ENCODE results near the gene TOP1.
A peak's percentile ranks its signal among the peaks of the same experiment; 100 is the strongest.

Gene TOP1

GRCh38 chr20:41027872-41028358, 707 bp upstream of the TOP1 start:
- Histone ChIP-seq H4K8ac (ENCODE audit: low read depth, low read length) (peak overlapping the region; percentile 48), H3K9me3 (ENCODE audit: insufficient read depth, low read depth, low read length) (peaks cover 2% of the 10 kb centered on the region), H3K18ac (ENCODE audit: low read length) (peak overlapping the region; percentile 64), H2BK5ac (ENCODE audit: low read depth, low read length, poor library complexity) (no peak overlapping the region), H4K91ac (ENCODE audit: low read depth, low read length) (peak overlapping the region; percentile 56), H3K4me1 (ENCODE audit: control insufficient read depth in 1 of 2, insufficient read depth in 2 of 2, low read length in 2 of 2) (peaks cover 8 to 10% of the 10 kb centered on the region in 2 experiments), H2BK120ac (ENCODE audit: insufficient read depth, low read length, poor library complexity) (no peak overlapping the region), H3K27me3 (ENCODE audit: insufficient read depth, low read length) (no peaks in the 10 kb centered on the region), H2AK5ac (ENCODE audit: low read length) (peak overlapping the region; percentile 73), H3K4ac (ENCODE audit: low read depth, low read length) (peak overlapping the region; percentile 28), H3K4me2 (ENCODE audit: low read length) (peak overlapping the region; percentile 78), H3K79me2 (ENCODE audit: control insufficient read depth, insufficient read depth, low read length, poor library complexity) (peaks cover 19% of the 10 kb centered on the region), H4K12ac (ENCODE audit: low read depth, low read length) (no peak overlapping the region), H3K9ac (ENCODE audit: low read length) (no peak overlapping the region), H3K27ac (ENCODE audit: low read depth, low read length) (no peak overlapping the region), H3K4me3 (ENCODE audit: low read depth, low read length) (no peak overlapping the region), H3K36me3 (ENCODE audit: control insufficient read depth in 1 of 2, insufficient read depth in 2 of 2, low read length in 2 of 2) (peaks cover 2 to 4% of the 10 kb centered on the region in 2 experiments), H2AFZ (ENCODE audit: insufficient read depth, low read length, poor library complexity) (peak overlapping the region; percentile 74), H3K79me1 (ENCODE audit: low read length) (peaks cover 12% of the 10 kb centered on the region), H3K23ac (ENCODE audit: low read length) (no peak overlapping the region), H3K14ac (ENCODE audit: low read length) (no peak overlapping the region), H2BK12ac (ENCODE audit: low read length) (no peak overlapping the region)
- DNase-seq = no peak
- no CpG with 5 or more reads among the region's 10 CpGs for WGBS (ENCODE audit: extremely low coverage, insufficient coverage, insufficient read length)

DNA sequence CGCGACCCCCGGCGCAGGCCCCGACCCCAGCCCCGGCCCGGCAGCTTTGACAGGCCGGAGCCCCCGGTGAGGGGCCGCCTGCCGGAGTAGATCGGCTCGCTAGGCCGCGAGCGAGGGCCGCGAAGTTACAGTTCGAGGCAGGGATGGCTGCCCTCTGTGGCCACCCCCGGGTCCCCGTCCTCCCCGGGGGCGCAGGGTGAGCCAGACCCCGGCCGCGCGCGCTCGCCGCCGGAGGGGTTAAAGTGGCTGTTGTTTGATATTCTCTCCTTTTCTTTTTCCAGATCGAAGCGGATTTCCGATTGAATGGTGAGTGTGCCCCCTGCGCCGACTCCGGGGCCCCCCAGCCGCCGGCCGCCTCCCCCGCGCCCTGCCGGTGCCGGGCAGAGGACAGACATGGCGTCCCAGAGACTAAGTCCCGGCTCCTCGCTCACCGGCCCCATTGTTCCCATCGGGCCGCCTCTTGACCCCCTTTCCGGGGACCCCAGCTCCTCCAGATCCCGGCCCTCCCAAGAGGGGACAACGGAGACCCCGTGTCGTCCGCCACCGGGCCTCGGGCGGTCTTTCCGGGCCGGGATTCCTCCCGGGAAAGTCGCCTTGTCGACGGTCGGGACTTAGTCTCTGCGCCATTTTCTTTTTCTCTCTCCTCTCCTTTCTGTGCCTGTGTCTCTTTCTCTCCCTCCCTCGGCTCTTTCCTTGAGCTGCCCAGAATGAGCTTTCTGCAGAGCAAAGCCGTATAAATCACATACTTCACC, 704 bp downstream of the TOP1 start:
- peak overlapping the region; percentile 8 for H2AFZ ChIP-seq (ENCODE audit: insufficient read depth, low read length, poor library complexity)
- peak overlapping the region; percentile 93 for H3K4ac ChIP-seq (ENCODE audit: low read depth, low read length)
- H3K79me1 ChIP-seq (ENCODE audit: low read length) = peaks cover 12% of the 10 kb centered on the region
- peak overlapping the region; percentile 100 for H3K4me3 ChIP-seq (ENCODE audit: low read depth, low read length)
- no peak overlapping the region for H3K23ac ChIP-seq (ENCODE audit: low read length)
- WGBS (ENCODE audit: extremely low coverage, insufficient coverage, insufficient read length) = no CpG with 5 or more reads among the region's 69 CpGs
- H4K12ac ChIP-seq (ENCODE audit: low read depth, low read length) = peak overlapping the region; percentile 94
- H2BK12ac ChIP-seq (ENCODE audit: low read length) = peak overlapping the region; percentile 62
- peak overlapping the region; percentile 98 for H4K8ac ChIP-seq (ENCODE audit: low read depth, low read length)
- H3K18ac ChIP-seq (ENCODE audit: low read length) = peak overlapping the region; percentile 89
- peak overlapping the region; percentile 96 for H4K91ac ChIP-seq (ENCODE audit: low read depth, low read length)
- peaks cover 2 to 4% of the 10 kb centered on the region in 2 experiments for H3K36me3 ChIP-seq (ENCODE audit: control insufficient read depth in 1 of 2, insufficient read depth in 2 of 2, low read length in 2 of 2)
- H2AK5ac ChIP-seq (ENCODE audit: low read length) = peak overlapping the region; percentile 89
- DNase-seq = peak in 1 of 2 donors; percentile 33
- H3K9ac ChIP-seq (ENCODE audit: low read length) = peak overlapping the region; percentile 100
- H3K14ac ChIP-seq (ENCODE audit: low read length) = peak overlapping the region; percentile 93
- H3K4me2 ChIP-seq (ENCODE audit: low read length) = peak overlapping the region; percentile 69
- peaks cover 2% of the 10 kb centered on the region for H3K9me3 ChIP-seq (ENCODE audit: insufficient read depth, low read depth, low read length)
- H2BK5ac ChIP-seq (ENCODE audit: low read depth, low read length, poor library complexity) = peak overlapping the region; percentile 71
- H3K27ac ChIP-seq (ENCODE audit: low read depth, low read length) = peak overlapping the region; percentile 82
- peaks cover 19% of the 10 kb centered on the region for H3K79me2 ChIP-seq (ENCODE audit: control insufficient read depth, insufficient read depth, low read length, poor library complexity)
- no peaks in the 10 kb centered on the region for H3K27me3 ChIP-seq (ENCODE audit: insufficient read depth, low read length)
- peaks cover 8 to 10% of the 10 kb centered on the region in 2 experiments for H3K4me1 ChIP-seq (ENCODE audit: control insufficient read depth in 1 of 2, insufficient read depth in 2 of 2, low read length in 2 of 2)
- peak overlapping the region; percentile 94 for H2BK120ac ChIP-seq (ENCODE audit: insufficient read depth, low read length, poor library complexity)

DNA sequence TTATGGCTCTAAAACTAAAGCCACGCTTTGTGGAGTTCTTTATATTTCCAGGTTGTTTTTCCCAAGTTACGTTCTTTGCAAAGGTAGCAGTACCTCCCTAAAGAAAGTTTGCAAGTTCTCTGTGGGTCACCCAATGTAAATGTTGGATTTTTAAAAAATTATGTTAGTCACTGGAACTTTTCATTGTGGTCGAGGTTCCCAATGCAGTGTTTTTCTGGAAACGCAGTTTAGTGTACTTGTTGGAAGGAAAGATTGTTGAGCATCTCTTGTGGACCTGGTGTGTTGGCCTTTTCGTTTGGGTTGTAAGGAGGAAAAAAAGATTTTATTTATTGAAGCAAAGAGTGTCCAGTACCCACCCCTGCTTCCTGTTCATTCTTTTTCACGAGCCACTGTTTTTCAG, 1.4 kb downstream of the TOP1 start:
- Histone ChIP-seq H3K4me2 (ENCODE audit: low read length) (peak overlapping the region; percentile 69), H3K9ac (ENCODE audit: low read length) (no peak overlapping the region), H2AFZ (ENCODE audit: insufficient read depth, low read length, poor library complexity) (no peak overlapping the region), H3K4me1 (ENCODE audit: control insufficient read depth in 1 of 2, insufficient read depth in 2 of 2, low read length in 2 of 2) (peaks cover 9 to 10% of the 10 kb centered on the region in 2 experiments), H3K18ac (ENCODE audit: low read length) (no peak overlapping the region), H2BK12ac (ENCODE audit: low read length) (no peak overlapping the region), H4K8ac (ENCODE audit: low read depth, low read length) (no peak overlapping the region), H3K4ac (ENCODE audit: low read depth, low read length) (peak overlapping the region; percentile 34), H3K27ac (ENCODE audit: low read depth, low read length) (no peak overlapping the region), H3K23ac (ENCODE audit: low read length) (no peak overlapping the region), H2BK5ac (ENCODE audit: low read depth, low read length, poor library complexity) (no peak overlapping the region), H3K4me3 (ENCODE audit: low read depth, low read length) (no peak overlapping the region), H3K27me3 (ENCODE audit: insufficient read depth, low read length) (no peaks in the 10 kb centered on the region), H3K36me3 (ENCODE audit: control insufficient read depth in 1 of 2, insufficient read depth in 2 of 2, low read length in 2 of 2) (peaks cover 3 to 4% of the 10 kb centered on the region in 2 experiments), H3K9me3 (ENCODE audit: insufficient read depth, low read depth, low read length) (peaks cover 2% of the 10 kb centered on the region), H3K79me2 (ENCODE audit: control insufficient read depth, insufficient read depth, low read length, poor library complexity) (peaks cover 22% of the 10 kb centered on the region), H3K14ac (ENCODE audit: low read length) (no peak overlapping the region), H2AK5ac (ENCODE audit: low read length) (no peak overlapping the region), H3K79me1 (ENCODE audit: low read length) (peaks cover 12% of the 10 kb centered on the region), H4K12ac (ENCODE audit: low read depth, low read length) (no peak overlapping the region), H4K91ac (ENCODE audit: low read depth, low read length) (no peak overlapping the region), H2BK120ac (ENCODE audit: insufficient read depth, low read length, poor library complexity) (no peak overlapping the region)
- no peak for DNase-seq
- no CpG with 5 or more reads among the region's 6 CpGs for whole genome bisulfite sequencing (ENCODE audit: extremely low coverage, insufficient coverage, insufficient read length)

GRCh38 chr20:41030531-41031242, 2.1 kb downstream of the TOP1 start:
- Histone ChIP-seq H4K91ac (ENCODE audit: low read depth, low read length) (no peak overlapping the region), H3K27me3 (ENCODE audit: insufficient read depth, low read length) (no peaks in the 10 kb centered on the region), H2AK5ac (ENCODE audit: low read length) (no peak overlapping the region), H3K4me2 (ENCODE audit: low read length) (peak overlapping the region; percentile 69), H4K12ac (ENCODE audit: low read depth, low read length) (no peak overlapping the region), H2BK5ac (ENCODE audit: low read depth, low read length, poor library complexity) (no peak overlapping the region), H3K36me3 (ENCODE audit: control insufficient read depth in 1 of 2, insufficient read depth in 2 of 2, low read length in 2 of 2) (peaks cover 3 to 4% of the 10 kb centered on the region in 2 experiments), H3K18ac (ENCODE audit: low read length) (no peak overlapping the region), H3K23ac (ENCODE audit: low read length) (no peak overlapping the region), H3K9ac (ENCODE audit: low read length) (no peak overlapping the region), H3K14ac (ENCODE audit: low read length) (no peak overlapping the region), H3K79me2 (ENCODE audit: control insufficient read depth, insufficient read depth, low read length, poor library complexity) (peaks cover 22% of the 10 kb centered on the region), H3K9me3 (ENCODE audit: insufficient read depth, low read depth, low read length) (no peaks in the 10 kb centered on the region), H3K27ac (ENCODE audit: low read depth, low read length) (no peak overlapping the region), H4K8ac (ENCODE audit: low read depth, low read length) (no peak overlapping the region), H3K4me1 (ENCODE audit: control insufficient read depth in 1 of 2, insufficient read depth in 2 of 2, low read length in 2 of 2) (peaks cover 9 to 10% of the 10 kb centered on the region in 2 experiments), H3K79me1 (ENCODE audit: low read length) (peaks cover 12% of the 10 kb centered on the region), H2BK120ac (ENCODE audit: insufficient read depth, low read length, poor library complexity) (no peak overlapping the region), H2AFZ (ENCODE audit: insufficient read depth, low read length, poor library complexity) (no peak overlapping the region), H3K4ac (ENCODE audit: low read depth, low read length) (peak overlapping the region; percentile 78), H3K4me3 (ENCODE audit: low read depth, low read length) (no peak overlapping the region), H2BK12ac (ENCODE audit: low read length) (no peak overlapping the region)
- no CpG with 5 or more reads among the region's 5 CpGs for WGBS (ENCODE audit: extremely low coverage, insufficient coverage, insufficient read length)
- DNase-seq = no peak
